Measurements from ENCODE around the gene NUDT5. TPM values are rescaled to one million over a fixed set of nuclear protein-coding genes. Genes with fewer than 3 reads are reported as not detected.
A peak's percentile ranks its signal among the peaks of the same experiment; 100 is the strongest.
"Not testable (repeated sequence)": the region's sequence is repeated elsewhere in the genome, so short reads cannot be mapped to it uniquely, and the experiment has no call there.

NUDT5 gene
- total RNA-seq, 2 donors from 2014 or later, result 19.6 to 24.3 TPM

DNA sequence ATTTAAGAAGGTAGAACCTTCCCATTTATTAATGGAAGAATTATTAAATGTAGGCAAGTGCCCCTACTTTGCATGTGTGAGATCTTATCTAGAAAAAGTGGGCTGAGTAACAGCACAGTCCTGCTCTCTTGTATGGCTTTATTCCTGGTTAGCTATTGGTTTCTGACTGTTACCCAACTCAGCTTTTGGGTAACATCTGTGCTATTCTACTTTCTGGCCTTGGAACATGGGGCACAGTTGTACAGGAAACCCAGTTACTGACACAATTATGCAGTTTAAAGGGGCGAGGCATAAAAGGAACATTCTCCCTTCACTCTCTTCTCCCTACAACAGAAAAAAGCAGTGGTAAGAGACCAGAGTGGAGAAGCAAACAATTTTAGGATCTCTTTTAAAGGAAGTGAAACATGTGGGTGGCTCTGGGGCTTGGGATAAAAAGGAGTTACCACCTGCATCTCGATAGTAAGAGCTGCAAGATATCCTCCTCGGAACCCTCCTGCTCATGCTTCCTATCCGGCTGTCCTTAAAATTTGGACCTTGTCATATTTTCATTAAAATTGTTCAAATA is 16.0 kb downstream of the NUDT5 start:
- ATAC-seq, result no peak

DNA sequence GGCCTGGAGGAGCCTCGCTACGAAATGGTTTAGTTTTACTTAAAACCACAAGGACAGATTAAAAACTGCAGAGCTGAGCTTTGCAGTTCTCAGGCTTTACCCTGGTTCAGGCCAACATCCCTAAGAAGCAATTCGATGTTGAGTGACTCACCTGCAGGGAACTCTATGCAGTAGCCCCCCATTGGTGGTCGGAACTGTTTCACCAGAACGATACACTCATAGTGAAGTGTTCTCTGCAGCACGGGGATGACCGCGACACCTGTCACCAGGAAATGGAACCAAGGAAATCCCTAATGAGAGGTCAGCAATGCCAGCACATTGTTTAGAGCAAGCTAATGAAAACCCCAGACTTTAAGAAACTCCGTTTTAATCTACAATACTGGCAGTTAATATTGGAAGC is 18.0 kb downstream of the NUDT5 start:
- DNase-seq (no peak), ATAC-seq (no peak)
- intact Hi-C loops (cut with DNase I), result no loop called here

More for the DNA sequence above, 16.0 kb downstream of the NUDT5 start:
- DNase-seq, result no peak
- intact Hi-C loops (cut with DNase I), result no loop called here

GRCh38 chr10:12171512-12171911 is 24.2 kb downstream of the NUDT5 start:
- intact Hi-C loops (cut with DNase I); ATAC-seq; DNase-seq: not testable (repeated sequence)

DNA sequence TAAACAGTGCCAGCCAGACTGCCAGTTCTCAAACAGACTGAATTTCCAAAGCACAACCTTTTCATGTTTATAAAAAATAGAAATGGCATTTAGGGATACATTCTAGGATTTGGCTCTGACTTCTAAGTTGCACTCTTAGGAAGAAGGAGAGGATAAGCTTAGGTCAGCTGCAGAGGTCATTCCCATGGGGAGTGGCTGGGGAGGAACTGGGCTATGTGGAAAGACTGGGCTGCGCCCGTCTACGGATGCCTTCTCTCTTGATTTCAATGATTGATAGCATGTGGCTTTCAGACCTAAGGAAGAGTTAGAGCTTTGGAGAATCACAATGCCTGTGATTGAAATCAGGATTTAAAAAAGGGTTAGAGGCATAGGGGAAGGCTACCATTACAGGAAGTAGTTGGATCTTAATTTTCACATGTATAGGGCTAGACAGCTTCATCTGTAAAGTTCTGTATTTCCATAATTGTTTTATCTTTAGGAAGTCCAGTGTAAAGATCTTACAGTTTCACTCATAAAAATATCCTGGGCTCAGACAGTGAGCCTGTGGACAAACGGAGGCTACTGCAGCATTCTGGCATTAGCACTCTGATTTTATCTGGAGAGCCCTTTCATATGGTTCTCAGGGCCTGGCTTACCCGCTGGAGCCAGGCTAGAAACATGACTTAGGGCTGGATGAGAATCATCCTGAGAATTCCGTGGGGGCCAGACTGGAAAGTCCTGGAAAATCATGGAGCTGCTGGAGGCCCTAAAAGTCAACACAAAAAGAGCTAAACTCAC is 29.5 kb downstream of the NUDT5 start:
- intact Hi-C loops (cut with DNase I), result no loop called here
- DNase-seq (no peak), ATAC-seq (peak in 1 of 2 donors; percentile 25)

GRCh38 chr10:12165036-12165435 is 30.7 kb downstream of the NUDT5 start:
- intact Hi-C loops (cut with DNase I), result no loop called here
- no peak for ATAC-seq
- no peak for DNase-seq

DNA sequence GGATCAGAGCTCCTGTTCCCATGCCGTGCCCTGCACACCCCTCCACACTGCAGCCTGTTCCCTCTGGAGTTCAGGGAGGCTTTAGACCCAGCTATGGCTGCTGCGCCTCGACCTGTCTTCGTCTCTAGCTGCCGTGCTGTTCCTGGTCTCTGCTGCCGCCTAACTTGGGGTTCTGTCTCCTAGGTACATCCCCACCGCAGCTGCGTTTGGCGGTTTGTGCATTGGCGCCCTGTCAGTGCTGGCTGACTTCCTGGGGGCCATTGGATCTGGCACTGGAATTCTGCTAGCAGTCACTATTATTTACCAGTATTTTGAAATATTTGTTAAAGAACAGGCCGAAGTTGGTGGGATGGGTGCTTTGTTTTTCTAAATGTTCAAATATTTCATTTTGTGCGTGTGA is 31.6 kb downstream of the NUDT5 start:
- intact Hi-C loops (cut with DNase I), result no loop called here
- ATAC-seq (no peak), DNase-seq (no peak)

GRCh38 chr10:12162927-12163326 is 32.8 kb downstream of the NUDT5 start:
- intact Hi-C loops (cut with DNase I), result no loop called here
- DNase-seq (no peak), ATAC-seq (no peak)

GRCh38 chr10:12160664-12161063 is 35.0 kb downstream of the NUDT5 start:
- ATAC-seq (no peak), DNase-seq (no peak)
- intact Hi-C loops (cut with DNase I), result no loop called here

DNA sequence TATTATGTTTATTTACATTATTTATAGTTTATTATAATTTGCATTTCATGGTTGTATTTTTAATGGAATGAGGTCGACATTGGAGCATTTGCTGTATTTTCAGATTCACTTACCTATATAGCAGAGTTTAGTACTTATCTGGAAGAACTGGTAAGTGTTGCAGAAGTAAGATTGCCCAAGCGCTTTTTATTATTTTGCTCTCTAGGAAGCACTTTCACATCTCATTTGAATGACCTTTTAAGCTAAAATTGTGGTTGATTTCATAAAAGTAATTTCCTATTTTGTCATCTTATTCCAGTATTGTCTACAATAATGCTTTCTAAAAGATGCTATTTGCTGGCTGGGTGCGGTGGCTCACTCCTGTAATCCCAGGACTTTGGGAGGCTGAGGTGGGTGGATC is 37.6 kb downstream of the NUDT5 start:
- ATAC-seq (no peak), DNase-seq (no peak)
- intact Hi-C loops (cut with DNase I), result no loop called here

- ATAC-seq (no peak), DNase-seq (no peak)
- intact Hi-C loops (cut with DNase I), result no loop called here
Measured at GRCh38 chr10:12156367-12157123, 39.1 kb downstream of the NUDT5 start.

DNA sequence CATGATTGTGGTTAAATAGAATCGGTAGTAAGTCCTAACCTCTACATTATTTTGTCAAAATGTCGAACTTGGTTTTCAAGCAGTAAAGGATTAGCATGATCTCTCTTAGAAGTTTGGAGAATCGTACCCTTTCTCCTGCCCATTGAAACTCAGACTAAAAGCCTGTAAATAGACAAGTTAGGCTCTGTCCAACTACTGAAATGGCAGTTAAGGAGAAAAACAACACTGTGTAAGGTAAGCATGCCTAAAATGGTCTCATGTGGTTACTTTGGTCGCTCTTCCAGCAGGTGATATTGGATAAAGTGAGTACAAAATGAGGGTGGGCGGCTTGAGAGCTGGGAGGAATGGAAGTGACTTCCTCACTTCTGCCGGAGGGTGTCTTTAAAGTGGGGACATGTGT is 41.2 kb downstream of the NUDT5 start:
- intact Hi-C loops (cut with DNase I), result no loop called here
- DNase-seq (no peak), ATAC-seq (no peak)

- DNase-seq (no peak), ATAC-seq (no peak)
- intact Hi-C loops (cut with DNase I), result no loop called here
Measured at GRCh38 chr10:12150163-12150562, 45.5 kb downstream of the NUDT5 start.

- DNase-seq (no peak), ATAC-seq (no peak)
- intact Hi-C loops (cut with DNase I), result no loop called here
Measured at GRCh38 chr10:12144538-12144937, 51.2 kb downstream of the NUDT5 start.

GRCh38 chr10:12140038-12140437 is 55.7 kb downstream of the NUDT5 start:
- DNase-seq, result no peak
- ATAC-seq, result no peak
- intact Hi-C loops (cut with DNase I), result no loop called here

DNA sequence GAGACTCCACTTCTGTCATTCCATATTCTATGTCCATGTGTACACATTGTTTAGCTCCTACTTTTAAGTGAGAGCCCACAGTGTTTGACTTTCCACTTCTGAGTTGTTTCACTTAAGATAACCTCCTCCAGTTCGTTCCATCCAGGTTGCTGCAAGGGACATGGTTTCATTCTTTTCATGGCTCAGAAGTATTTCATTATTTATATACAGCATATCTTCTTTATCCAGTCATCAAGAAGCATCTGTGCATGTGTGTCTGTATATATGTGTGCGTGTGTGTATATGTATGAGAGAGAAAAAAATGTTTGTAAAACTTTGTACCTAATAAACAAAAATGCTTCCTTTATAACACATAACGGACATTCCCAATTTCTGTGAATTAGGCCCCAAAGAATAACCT is 60.1 kb downstream of the NUDT5 start:
- ATAC-seq (no peak), DNase-seq (no peak)
- intact Hi-C loops (cut with DNase I), result no loop called here

DNA sequence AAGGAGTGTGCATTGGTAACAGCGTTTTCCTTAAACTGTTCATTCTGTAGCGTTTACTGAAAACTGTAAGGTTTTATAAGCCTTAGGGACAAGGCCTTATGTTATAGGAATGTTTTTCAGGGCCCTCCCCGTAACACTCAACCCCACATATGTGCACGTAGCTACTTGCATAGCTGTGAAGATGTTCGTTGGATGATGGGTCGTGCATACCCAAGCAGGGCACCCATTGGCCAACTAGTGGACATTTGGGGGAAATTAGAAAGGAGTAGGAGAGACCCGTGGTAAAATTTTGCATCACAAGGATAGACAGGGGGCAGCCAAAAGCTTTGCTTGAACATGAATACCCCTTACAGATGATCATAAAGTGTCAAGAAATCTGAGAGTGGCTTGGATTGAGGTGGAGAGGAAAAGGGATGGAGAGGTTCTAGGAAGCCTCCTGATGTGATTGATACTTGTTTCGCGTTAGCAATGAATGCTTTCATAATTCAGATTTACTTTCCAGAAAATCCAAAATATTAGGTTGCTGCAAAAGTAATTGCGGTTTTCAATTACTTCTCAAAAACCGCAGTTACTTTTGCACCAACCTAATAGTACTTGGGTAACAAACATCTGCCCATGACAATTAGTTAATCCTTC is 65.3 kb downstream of the NUDT5 start:
- ATAC-seq (peak; percentile 52 to 62), DNase-seq (no peak)
- intact Hi-C loops (cut with DNase I), result no loop called here

- intact Hi-C loops (cut with DNase I), result no loop called here
- peak; percentile 99 for ATAC-seq
- peak; percentile 96 for DNase-seq
Measured at GRCh38 chr10:12129222-12130111, 66.2 kb downstream of the NUDT5 start, which contains the start of gene SEC61A2. TSS of gene SEC61A2 (plus strand) at chr10:12129677. CDS start at chr10:12129788, 111 bp downstream.

- DNase-seq (no peak), ATAC-seq (no peak)
- intact Hi-C loops (cut with DNase I), result no loop called here
Measured at GRCh38 chr10:12121673-12122072, 74.0 kb downstream of the NUDT5 start.

Data from left cardiac atrium (tissue), 4 donors.